ENCODE data around the gene RNF223. TPM values are rescaled to one million over a fixed set of nuclear protein-coding genes. Genes with fewer than 3 reads are reported as not detected.

Gene RNF223
- total and polyA plus RNA-seq, 2 of the 13 experiments (the other 11 are each of a cell fraction or from before 2014, with no cell fraction given): 0.03 TPM; not detected in 1

DNA sequence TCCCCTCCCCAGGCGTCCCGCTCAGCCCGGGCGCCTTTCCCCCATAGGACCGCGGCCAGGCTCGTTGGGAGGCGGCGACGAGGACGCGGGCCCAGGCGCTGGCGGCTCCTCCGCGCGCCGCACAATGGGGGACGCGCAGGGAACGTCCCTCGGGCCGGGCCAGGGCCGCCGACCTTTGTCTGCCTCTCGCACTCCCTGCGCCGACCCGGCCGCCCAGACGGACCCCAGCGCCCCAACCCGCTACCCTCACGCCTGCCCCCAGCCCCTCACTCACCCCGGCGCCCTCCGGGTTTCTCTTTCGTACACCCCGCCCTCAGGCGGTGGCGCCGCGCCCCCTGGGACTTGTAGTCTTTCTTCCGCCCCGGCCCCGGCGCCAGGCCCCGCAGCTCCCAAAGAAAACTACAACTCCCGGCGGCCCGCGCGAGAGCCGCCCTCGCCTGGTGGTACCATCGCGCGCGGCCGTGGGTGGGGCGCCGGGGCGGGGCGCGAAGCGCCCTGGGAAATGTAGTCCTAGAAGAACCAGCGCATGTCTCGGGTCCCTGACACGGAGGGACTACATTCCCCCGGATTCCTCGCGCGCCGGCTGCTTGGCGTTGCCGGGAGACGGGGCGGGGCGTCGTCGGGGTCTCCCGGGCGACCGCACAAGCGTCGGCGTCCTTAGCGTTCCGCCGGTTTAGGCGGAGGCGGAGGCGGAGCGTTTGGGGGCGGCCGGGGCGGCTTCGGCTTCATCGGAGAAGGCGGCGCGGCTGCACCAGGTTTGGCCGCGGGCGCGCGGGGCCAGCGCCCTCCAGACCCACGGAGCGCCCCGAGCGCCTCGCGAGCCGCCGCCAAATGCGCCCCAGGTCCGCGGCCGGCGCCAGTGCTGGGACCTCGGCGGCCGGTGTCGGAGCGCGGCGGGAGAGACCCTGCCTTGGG, 41.9 kb upstream of the RNF223 start, which contains the start of gene C1orf159 (continued):
- TF ChIP-seq PHF20 (CRISPR knock-in tag; IDR thresholded peaks at IDR 0.05) (no peak; the same call in 1 of the 2 replicates), KDM4B (CRISPR knock-in tag; IDR thresholded peaks at IDR 0.05) (no peak; the same call in 1 of the 2 replicates), RARG (CRISPR knock-in tag; IDR thresholded peaks at IDR 0.05; ENCODE audit: low read depth) (no peak), PAXIP1 (CRISPR knock-in tag; conservative IDR thresholded peaks at IDR 0.05) (peak; percentile 32; the same call in 1 of the 2 replicates), TEAD3 (CRISPR knock-in tag; optimal IDR thresholded peaks at IDR 0.05; ENCODE audit: borderline replicate concordance) (peak; percentile 92), CERS6 (CRISPR knock-in tag; IDR thresholded peaks at IDR 0.05) (no peak), CBFB (CRISPR knock-in tag; IDR thresholded peaks at IDR 0.05) (0 out of 2 replicates have a peak, but pooled peaks have one; percentile 22), ZMAT5 (CRISPR knock-in tag; IDR thresholded peaks at IDR 0.05; ENCODE audit: borderline replicate concordance, low read depth) (no peak), PLSCR1 (CRISPR knock-in tag; IDR thresholded peaks at IDR 0.05; ENCODE audit: borderline replicate concordance) (no peak), ZSCAN21 (CRISPR knock-in tag; IDR thresholded peaks at IDR 0.05; ENCODE audit: borderline replicate concordance) (peak; percentile 28; the same call in 1 of the 2 replicates), TCF7 (IDR thresholded peaks at IDR 0.05; ENCODE audit: low read depth) (no peak), ZFP1 (CRISPR knock-in tag; IDR thresholded peaks at IDR 0.05) (0 out of 2 replicates have a peak, but pooled peaks have one; percentile 63), ZNF703 (CRISPR knock-in tag; IDR thresholded peaks at IDR 0.05; ENCODE audit: borderline replicate concordance) (0 out of 2 replicates have a peak, but pooled peaks have one; percentile 56)
- TF ChIP-seq, protein P1, sequence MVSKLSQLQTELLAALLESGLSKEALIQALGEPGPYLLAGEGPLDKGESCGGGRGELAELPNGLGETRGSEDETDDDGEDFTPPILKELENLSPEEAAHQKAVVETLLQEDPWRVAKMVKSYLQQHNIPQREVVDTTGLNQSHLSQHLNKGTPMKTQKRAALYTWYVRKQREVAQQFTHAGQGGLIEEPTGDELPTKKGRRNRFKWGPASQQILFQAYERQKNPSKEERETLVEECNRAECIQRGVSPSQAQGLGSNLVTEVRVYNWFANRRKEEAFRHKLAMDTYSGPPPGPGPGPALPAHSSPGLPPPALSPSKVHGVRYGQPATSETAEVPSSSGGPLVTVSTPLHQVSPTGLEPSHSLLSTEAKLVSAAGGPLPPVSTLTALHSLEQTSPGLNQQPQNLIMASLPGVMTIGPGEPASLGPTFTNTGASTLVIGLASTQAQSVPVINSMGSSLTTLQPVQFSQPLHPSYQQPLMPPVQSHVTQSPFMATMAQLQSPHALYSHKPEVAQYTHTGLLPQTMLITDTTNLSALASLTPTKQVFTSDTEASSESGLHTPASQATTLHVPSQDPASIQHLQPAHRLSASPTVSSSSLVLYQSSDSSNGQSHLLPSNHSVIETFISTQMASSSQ (IDR thresholded peaks at IDR 0.05; ENCODE audit: low read depth): no peak
- TF ChIP-seq, protein P1 (CRISPR knock-in tag; IDR thresholded peaks at IDR 0.05; ENCODE audit: borderline replicate concordance): 0 out of 2 replicates have a peak, but pooled peaks have one; percentile 8

Data from HepG2 (cell line).